HK-2 (cell line): ENCODE measurements around the gene RASSF4.

ENCODE experiments used
- DNase-seq: peaks from one replicate; pipeline ENCODE4 v3.0.0-alpha.2; 2018; ENCODE audit not compliant: unreplicated experiment

RASSF4 gene

DNA sequence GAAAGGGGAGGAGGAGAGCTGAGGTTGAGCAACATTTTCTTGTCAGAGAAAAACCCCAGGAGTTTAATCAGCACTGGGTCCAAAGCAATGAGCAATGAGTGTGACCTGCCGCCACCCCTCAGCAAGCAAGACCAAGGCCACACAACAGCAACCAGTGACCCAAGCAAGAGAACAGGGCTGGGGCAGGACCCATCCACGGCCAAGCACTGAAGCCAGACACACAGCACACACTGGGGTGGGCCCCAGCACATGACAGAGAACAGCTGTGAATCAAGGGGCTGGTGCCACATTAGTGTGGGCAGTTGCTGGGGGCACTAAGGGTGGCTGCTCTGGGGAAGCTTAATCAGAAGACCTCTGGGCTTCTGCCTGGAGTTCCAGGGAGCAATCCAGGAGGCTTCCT, 32.2 kb upstream of the RASSF4 start:
- DNase-seq, result no peak

DNA sequence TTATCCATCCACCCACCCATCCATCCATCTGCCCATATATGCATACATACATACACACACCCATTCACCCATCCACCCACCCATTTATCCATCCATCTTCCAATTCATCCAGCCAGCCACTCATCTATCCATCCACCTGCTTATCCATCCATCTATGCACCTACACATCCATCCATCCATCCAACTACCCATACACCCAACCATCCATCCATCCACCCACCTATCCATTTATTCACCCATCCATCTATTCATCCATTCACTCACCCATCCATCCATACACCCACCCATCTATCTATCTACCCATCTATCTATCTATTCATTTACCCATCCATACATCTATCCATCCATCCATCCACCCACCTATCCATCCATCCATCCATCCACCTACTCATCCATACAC, 31.1 kb upstream of the RASSF4 start:
- no peak for DNase-seq

DNA sequence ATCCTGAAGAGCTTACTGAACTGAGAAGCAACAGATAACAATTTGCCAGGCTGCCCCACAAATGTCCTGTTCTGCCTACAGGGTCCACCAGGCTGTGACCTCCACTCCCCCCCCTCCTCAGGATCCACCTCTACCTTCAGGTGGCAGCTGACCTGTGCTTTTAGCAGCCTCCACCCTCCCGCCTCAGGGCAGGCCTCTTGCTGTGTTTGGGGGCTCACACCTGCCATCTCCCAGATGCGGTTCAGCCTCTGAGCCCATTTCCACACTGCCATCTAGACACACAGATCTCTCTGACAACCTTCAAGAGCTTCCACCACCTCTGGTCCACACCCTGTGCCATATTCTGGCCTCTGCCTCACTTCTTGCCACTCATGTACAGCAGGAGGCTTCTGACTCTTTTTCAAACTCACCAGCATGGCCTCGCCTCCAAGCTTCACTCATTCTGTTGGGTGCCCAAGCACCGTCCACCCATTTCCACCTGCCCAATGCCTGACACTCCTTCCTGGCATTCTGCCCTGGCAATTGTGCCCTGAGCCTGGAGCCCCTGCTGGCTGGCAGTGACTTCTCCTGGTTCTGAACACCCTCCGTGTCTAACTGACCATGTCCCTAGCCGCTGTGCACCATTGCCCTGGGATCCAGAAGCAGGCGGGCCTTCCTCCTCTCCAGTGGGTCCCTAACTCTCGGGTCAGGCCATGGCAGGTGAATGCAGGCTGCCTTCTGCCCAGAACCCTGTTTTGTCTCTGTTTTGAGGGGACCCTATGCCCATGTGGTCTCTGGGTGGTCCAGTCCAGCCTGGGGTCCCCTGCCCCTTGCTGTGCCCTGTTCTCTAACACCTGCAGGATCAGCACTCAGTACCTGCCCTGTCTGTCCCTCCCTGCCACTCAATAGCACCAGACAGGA, 30.0 kb upstream of the RASSF4 start:
- no peak for DNase-seq

DNA sequence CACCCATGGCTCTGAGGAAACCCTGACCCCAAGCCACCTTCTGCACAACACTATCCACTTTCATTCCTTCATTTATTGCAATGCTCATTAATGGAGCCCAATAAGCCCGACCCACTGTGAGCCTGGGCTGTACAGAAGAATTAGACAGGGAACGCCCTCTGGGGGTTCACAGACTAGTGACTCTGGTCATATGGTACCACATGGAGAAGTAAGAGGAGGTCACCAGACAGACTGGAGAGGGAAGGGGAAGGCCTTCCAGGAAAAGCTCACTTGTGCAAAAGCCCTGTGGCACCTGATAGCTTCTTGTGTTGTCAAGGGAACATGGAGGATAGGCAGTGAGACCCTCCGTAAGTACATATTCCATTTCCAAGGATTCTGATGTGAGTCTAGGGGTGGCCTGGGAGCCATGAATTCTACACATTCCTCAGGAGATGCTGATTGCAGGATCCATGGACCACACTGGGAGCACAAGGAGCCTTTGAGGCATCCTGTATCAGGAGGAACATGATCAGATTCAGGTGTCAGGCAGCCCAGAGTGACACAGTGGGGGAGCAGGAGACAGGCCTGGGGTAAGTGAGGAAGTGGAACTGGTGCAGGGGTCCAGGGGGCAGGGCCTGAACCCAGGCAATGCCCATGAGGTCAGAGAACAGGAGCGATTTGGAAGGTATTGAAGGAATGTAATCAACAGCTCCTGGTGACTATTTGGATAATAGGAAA, 28.5 kb upstream of the RASSF4 start:
- no peak for DNase-seq

DNA sequence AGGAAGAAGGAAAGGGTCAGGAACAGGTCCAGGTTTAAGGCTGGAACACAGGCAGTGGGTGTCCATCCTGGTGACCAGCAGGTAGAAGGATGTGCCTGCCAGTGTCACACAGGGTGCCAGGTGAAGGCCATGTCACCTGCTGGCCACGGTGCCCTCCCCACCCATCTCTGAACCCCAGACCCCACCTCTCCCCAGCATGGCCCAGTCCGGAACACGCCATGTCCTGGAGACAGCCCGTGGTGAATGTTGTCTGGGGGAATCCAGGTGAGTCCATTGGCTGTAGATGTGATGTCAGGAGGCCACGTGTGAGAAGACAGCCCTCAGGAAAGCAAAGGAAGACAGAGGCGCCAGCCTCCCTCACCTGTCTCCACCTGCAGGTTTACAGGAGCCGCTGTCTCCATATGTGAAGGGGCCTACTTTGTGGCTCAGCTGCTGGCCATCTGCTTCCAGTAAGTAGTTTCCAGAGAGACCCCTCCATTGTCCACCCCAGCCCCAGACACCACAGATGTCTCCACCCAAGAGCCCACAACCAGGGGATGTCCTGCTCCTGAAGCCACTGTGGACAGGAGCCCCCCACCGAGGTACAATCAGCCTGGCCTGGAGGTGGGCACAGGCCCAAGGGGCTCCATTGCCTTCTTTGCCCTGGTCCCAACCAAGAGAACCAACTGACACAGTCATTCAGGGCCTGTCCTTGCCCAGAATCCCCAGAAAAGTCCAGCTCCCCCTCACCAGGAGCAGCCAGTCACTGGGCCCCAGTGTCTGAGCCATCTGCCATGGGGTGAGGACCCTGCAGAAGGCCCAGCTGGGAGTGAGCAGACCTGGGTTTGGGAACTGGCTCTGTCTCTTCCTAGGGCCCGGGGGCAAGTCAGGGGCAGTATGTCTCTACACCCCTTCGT, 27.7 kb upstream of the RASSF4 start:
- no peak for DNase-seq

DNA sequence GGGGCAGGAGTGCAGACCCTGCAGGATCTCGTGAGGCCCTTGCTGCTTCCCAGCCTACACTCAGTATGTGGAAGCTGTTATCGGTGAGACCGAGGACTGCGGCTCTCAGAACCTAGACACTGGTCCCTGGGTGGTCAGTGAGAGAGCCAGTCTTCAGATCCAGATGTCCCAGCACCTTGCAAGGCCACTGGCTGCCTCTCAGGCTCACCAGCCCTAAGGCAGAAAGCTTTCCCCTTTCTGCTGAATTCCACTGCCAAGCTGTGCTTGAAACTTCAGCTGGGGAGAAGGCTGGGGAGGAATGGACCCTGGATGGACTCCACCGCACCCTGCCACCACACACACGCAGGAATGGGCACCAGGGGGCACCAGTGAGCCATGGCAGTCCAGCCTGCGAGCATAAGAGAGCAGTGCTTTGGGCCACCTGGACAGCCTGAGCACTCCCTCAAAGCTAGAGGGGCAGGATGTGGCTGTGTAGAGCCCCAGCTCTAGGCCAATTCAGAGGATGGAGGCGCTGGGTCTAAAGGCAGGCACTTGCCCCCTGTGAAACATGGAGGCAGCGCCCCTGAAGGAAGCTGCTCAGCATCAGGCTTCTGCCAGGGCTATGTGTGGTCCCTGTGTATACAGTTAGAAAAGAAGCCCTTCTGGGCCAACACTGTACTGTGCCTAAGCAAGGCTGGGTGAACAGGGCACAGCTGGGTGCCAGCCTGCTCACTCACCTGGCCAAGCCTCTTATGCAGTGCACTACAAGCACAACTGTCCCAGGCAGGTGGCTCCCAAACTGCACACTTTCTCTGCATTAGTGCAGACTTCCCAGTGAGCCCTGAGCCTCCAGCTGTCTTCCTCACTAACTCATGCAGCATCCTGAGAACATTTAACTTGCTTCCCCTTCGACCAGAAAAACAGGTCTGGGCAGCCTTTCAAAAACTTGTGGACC, 26.8 kb upstream of the RASSF4 start:
- peak; percentile 95 for DNase-seq

DNA sequence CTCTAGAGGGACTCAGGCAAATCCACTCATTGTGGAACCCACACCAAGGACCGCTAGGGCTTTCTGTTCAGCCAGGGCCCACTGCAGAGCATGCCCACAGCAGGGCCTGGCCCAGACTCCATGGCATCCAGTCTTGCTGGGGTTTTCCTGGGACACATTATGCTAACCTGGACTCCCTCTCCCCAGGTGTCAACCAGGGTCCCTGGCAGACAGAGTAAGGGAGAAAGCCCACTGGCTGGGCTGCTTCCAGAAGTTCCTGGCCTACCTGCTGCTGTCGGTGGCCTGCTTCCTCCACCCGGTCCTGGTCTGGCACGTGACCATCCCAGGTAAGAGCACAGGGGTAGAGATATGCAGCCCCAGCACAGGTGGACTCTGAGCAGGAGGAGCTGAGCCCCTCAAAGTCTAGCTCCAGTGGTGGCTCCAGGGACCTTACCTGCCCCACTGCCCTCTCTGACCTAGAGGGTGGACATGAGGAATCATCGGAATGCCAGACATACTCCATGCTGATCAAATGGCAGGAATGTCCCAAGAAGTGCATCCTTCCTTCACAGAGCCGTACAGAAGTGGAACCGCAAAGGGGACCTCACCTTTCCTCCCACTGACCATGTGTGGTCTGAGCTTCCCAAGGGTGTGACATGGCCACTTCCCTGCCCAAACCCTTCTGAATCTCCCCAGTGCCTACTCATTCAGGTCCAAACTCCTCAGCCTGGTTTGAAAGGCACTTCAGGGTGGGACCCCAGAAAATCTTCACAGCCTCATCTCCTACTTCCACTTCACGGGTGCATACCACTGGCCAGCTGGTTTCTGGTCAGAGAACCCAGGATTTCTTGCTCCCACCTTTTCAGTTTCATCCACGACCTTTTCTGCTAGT, 25.9 kb upstream of the RASSF4 start:
- no peak for DNase-seq

DNA sequence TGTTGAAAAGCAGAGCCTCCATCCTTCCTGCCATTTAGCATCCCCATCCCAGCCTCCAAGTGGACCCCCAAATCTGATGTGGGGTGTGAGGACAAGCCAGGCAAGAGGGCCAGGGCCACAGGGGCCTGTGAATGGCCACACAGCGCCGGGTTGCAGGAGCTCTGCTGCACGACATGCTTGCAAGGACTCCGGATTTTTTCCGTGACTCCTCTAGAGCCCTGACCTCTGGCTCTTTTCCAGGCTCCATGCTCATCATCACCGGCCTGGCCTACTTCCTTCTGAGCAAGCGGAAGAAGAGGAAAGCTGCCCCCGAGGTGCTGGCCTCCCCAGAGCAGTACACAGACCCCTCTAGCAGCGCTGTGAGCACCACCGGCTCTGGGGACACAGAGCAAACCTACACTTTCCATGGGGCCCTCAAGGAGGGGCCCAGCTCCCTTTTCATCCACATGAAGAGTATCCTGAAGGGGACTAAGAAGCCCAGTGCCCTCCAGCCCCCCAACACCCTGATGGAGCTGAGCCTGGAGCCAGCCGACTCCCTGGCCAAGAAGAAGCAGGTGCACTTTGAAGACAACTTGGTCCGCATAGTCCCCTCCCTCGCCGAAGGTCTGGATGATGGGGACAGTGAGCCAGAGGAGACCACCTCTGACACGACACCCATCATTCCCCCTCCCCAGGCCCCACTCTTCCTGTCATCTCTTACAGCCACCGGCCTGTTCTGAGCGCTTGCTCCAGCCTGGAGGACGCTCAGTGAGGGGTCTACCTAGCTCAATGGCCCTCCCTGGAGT, 25.0 kb upstream of the RASSF4 start:
- no peak for DNase-seq

DNA sequence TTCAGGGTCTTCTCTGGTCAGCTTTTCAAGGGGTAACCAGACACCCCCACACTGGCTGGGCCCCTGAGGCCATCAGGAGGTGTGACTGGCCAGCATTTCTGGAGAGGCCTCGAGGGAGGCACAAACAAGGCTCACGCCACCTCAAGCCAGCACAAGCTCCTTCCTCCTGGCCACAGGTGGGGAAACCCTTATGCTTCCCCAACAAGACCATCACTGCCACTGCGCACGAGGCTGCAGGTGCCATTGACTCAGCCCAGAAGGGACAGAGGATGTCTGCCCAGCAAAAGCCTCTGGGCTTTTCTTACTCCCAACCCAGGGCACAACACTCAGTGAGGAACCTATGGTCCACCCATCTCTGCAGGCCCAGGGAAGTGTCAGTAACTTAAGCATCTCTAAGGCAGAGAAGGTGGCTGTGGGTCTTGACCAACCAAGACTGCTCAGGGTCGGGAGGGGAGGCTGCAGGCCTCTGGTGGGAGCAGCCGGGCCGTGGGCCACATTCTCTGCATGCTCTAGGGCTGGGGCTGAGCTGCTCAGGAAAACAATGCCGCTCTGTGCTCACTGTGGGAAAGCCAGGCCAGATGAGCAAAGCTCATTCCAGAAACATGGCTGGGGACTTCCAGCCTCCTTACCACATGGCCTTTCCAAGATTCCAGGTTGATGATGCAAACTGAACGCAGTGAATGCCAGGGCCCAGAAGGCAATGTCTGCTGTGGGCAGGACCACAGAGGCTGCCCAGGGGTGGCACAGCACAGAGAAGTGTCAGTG, 24.2 kb upstream of the RASSF4 start:
- DNase-seq, result peak; percentile 69

DNA sequence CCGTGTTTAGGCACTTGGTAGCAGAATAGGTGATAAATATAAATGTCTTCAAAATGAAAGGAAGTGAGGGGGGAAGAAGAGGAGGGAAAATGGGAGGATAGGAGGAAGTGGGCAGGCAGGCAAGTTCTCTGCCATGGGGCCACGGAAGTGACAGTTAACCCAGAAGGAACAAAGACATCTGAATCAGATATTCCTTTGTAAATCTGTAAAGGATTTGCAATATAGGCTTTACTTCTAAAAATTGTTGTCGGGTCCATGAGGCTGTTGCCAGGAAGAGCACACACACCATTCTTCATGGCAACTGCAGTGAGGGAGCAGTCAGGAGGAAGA, 23.7 kb upstream of the RASSF4 start:
- no peak for DNase-seq

DNA sequence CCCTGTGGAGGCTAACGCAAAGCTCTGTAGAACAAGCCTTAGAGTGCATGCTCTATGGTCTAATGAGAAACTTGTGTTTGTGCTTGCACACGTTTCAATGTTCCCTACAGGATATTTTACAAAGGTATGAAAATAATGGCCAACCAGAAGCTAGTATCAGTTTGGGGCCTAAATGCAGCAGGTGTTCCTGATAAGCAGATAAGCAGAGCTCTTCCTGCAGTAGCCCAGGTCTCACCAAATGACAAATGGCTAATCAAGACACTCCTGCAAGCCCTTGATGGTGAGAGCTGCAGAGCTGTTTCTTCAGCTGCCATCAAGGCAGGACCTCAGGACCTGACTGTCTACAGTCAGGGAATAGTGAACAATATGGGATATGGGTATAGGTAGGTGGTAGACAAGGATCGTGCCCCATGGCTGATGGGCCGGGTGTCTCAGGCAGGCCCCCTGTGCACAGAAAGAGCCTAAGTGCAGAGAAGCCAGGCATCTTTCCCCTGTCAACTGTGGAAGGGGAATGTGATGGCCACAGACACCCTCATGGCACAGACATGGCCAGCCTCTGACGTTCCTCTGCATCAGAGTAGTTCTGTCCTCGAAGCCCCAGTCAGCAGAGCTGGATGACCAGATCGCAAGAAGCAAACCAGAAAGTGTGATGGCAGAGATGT, 23.2 kb upstream of the RASSF4 start:
- DNase-seq, result no peak

DNA sequence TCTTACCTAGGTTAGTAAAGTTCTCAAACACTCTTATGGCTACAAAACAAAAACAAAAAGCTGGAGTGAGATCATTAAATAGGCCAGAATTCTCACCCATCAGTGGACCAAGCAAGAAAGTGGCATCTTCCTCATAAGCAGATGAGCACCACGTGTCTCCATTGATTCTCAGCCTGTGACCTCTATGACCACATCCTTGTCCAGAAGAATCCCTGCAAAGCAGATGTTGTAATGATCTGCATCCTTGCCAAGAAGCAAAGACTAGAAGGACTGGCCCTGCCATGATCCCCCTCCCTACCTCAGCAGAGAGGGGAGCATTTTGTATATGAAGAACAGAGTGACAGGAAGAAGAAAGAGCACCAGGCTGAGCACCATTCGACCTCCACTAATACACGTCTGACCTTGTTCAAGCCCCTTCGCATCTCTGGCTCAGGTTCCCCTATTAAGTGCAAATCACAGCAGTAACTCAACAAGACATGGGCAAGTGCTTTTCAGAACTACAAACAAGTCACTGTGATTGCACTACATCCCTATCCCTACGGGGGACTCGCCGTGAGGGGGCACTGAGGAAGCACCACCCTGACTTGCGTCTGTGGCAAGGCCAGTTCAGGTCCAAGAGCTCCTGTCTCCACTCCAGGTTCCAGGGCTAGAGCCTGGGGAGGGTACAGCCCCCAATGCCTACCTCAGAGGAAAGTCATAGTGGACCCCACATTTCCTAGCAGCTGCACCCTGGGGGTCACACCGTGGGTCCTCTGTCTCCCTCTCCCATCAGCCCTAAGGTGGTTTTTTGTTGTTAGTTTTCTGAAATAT, 22.2 kb upstream of the RASSF4 start:
- DNase-seq, result no peak

DNA sequence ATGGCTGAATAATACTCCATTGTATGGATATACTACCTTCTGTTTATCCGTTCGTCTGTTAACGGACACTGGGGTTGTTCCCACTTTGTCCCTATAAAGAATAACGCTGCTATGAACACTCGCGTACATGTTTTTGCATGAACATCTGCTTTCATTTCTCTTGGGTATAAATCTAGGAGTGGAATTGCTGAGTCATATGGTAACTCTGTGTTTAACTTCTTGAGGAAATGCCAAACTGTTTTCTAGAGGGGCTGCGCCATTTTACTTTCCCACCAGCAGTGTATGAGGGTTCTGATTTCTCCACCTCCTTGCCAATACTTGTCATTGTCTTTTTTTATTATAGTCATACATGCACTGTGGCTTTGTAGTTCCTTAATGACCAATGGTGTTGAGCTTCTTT, 20.6 kb upstream of the RASSF4 start:
- no peak for DNase-seq

DNA sequence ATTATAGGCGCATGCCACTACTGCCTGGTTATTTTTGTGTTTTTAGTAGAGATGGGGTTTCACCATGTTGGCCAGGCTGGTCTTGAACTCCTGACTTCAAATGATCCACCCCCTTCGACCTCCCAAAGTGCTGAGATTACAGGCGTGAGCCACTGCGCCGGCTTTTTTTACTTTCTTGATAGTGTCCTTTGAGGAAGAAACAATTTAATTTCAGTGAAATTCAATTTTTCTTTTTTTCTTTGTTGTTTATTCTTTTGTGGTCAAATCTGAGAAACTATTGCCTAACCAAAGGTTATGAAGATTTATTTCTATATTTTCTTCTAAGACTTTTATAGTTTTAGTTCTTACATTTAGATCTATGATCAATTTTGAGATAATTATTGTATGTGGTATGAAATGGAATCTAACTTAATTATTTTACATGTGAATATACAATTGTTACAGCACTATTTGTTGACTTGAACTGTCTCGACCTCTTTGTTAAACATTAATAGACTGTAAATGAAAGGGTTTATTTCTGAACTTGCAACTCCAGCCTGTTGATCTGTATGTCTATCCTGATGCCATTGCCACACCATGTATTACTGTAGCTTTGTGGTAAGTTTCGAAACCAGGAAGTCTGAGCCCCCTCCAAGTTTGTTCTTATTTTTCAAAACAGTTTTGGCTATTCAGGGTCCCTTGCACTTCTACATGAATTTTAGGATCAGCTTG, 19.8 kb upstream of the RASSF4 start:
- no peak for DNase-seq

DNA sequence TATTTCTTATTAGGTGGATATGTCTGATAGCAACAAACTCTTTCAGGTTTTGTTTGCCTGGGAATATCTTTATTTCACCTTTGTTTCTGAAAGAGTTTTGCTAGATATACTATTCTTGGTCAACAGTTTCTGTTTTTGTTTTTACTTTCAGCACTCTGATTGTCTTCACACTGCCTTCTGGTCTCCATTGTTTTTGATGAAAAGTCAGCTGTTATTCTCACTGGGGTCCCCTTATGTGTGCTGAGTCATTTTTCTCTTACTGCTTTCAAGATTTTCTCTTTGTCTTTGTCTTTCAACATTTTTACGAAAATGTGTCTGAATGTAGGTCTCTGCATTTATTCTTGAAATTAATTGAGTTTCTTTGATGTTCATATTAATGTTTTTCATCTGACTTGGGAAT, 15.2 kb upstream of the RASSF4 start:
- no peak for DNase-seq

DNA sequence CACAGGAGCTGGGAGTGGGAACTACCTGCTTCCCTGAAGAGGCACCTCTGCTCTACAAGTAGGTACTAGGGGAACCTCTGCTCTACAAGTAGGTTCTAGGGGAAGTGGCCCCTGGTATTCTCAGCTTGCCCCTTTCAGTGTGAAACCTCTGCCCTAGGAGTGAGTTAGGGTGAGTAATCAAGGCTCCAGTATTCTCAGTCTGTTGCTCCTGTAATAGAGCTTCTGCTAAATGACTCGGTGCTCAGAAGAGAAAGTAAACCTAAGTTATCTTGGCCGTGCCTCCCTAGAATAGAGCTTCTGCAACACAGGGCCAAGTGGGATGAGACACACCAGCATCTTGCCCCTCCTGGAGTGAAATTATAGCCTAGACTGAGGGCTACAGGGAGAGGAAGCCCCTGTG, 13.4 kb upstream of the RASSF4 start:
- DNase-seq, result no peak
